IgD-negative memory B cell (primary cell): ENCODE measurements around the gene PTPN22. TPM values are rescaled to one million over a fixed set of nuclear protein-coding genes. Genes with fewer than 3 reads are reported as not detected.
A peak's percentile ranks its signal among the peaks of the same experiment; 100 is the strongest.

Source experiments
- H3K27ac Mint-ChIP-seq, 3 donors: one replicate each; pipeline ENCODE4 v1.8.0; 2020 to 2022; ENCODE audit warnings: mild to moderate bottlenecking in 3 of 3, mixed read lengths in 3 of 3, moderate library complexity in 1 of 3
- H3K27me3 Mint-ChIP-seq: one replicate; pipeline ENCODE4 v1.8.0; 2021; ENCODE audit warnings: mixed read lengths
- H3K36me3 Mint-ChIP-seq: one replicate; pipeline ENCODE4 v1.8.0; 2020; ENCODE audit warnings: mild to moderate bottlenecking, mixed read lengths
- H3K4me1 Mint-ChIP-seq, 3 donors: one replicate each; pipeline ENCODE4 v1.8.0; 2020 to 2022; ENCODE audit warnings: mixed read lengths in 3 of 3, mild to moderate bottlenecking in 1 of 3
- H3K4me3 Mint-ChIP-seq, 4 donors: one replicate each; pipeline ENCODE4 v1.8.0; 2020 to 2022; ENCODE audit warnings: mild to moderate bottlenecking in 4 of 4, mixed read lengths in 4 of 4, moderate library complexity in 3 of 4
- H3K9me3 Mint-ChIP-seq, 3 donors: one replicate each; pipeline ENCODE4 v1.8.0; 2020 to 2021; ENCODE audit warnings: mixed read lengths in 3 of 3, mild to moderate bottlenecking in 1 of 3
- polyA plus RNA-seq: library from polyadenylated mRNA; unstranded; fragments of 300-500 nt; fragmentation: Illumina TruSeq; gene quantifications from one replicate; pipeline ENCODE4 v1.2.3, GENCODE V29; 2021

The PTPN22 gene
- polyA plus RNA-seq, 1 donor from 2014 or later = 41.1 TPM

DNA sequence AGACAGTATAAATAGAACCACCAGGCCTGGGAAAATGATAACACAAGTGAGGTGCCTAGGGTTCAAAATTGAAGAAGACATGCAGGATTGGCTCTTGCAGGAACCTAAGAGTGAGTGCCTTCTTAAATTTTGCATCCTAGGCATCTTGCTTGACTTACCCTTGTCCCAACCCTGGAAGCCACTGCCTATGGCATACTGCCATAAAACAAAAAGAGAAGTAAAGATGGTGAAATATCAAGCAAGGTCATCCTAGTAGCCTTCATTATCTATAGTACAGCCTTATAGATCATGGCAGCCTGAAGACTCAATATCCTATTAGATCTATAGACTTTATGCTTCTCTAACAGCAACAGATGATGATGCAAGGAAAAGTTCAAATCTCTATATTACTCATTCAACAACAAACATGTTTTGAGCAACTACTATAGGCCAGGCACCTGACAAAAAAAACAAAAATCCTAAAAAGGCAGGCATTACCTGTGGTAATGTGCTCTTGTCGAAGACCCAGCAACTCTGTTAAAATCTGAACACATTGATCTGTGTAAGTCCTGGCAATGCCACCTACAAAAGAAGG lies 26.8 kb upstream of the PTPN22 start:
- H3K4me1 Mint-ChIP-seq = peaks cover 21 to 26% (median 23%) of the 10 kb centered on the region in 3 donors
- no peak overlapping the region for H3K27ac Mint-ChIP-seq
- no peaks in the 10 kb centered on the region for H3K9me3 Mint-ChIP-seq
- no peaks in the 10 kb centered on the region for H3K27me3 Mint-ChIP-seq
- no peak overlapping the region for H3K4me3 Mint-ChIP-seq
- H3K36me3 Mint-ChIP-seq = peaks cover 18% of the 10 kb centered on the region

DNA sequence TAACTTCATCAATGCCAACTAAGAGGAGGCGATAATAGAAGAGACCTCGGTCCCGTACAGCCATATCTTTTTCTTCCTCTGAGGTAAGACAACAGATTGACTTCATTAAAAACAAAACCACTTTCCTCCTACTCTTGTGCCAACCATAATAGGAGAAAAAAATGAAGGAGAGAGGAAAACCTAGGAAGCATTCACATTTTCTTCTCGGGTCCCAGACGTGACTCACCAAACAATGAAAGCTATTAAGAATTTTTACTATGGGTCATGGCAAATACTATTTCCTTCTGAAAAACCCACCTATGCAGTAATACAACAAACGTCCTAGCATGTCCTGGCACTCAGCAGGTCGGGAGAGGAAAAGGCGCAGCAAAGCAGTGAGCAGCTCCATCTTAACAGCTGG lies 24.4 kb upstream of the PTPN22 start:
- H3K4me1 Mint-ChIP-seq = peaks cover 3 to 12% (median 11%) of the 10 kb centered on the region in 3 donors
- peaks cover 13% of the 10 kb centered on the region for H3K36me3 Mint-ChIP-seq
- H3K27me3 Mint-ChIP-seq = no peaks in the 10 kb centered on the region
- H3K27ac Mint-ChIP-seq = peak overlapping the region in 1 of 3 donors; percentile 53
- H3K4me3 Mint-ChIP-seq = no peak overlapping the region
- no peaks in the 10 kb centered on the region for H3K9me3 Mint-ChIP-seq

DNA sequence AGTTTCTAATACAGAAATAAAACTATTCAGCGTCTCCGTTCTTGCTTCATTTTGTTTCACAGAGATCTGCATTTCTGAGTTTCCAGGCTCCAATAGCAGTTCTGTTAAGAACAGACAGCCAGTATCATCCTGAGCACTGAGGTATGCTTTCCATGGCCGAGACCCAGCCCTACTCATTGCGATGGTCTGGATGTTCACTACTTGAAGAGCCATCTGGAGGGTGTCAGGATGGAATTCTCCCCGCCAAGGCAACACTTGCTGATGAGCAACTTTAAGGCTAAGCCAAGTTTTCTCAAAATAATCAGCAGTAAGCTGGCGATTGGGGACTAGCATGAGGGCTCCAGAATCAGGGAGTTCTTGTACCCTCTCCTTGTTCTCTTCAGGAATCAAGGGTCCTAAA lies 23.6 kb upstream of the PTPN22 start:
- no peaks in the 10 kb centered on the region for H3K9me3 Mint-ChIP-seq
- H3K4me1 Mint-ChIP-seq = peaks cover 3 to 12% (median 9%) of the 10 kb centered on the region in 3 donors
- no peak overlapping the region for H3K27ac Mint-ChIP-seq
- no peaks in the 10 kb centered on the region for H3K27me3 Mint-ChIP-seq
- H3K4me3 Mint-ChIP-seq = no peak overlapping the region
- peaks cover 13% of the 10 kb centered on the region for H3K36me3 Mint-ChIP-seq

DNA sequence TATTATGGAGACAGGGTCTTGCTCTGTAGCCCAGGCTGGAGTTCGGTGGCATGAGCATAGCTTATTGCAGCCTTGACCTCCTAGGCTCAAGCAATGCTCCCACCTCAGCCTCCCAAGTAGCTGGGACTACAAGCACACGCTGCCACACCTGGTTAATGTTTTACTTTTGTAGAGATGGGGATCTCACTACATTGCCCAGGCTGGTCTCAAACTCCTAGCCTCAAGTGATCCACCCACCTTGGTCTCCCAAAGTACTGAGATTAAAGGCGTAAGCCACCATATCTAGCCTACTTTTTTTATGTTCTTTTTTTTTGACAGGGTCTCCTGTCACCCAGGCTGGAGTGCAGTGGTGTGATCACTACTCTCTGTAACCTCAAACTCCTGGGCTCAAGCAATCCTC lies 21.8 kb upstream of the PTPN22 start:
- Mint-ChIP-seq H3K9me3 (no peaks in the 10 kb centered on the region), H3K4me1 (peaks cover 0 to 6% (median 2%) of the 10 kb centered on the region in 3 donors), H3K4me3 (no peak overlapping the region), H3K27me3 (no peaks in the 10 kb centered on the region), H3K27ac (no peak overlapping the region), H3K36me3 (peaks cover 11% of the 10 kb centered on the region)

DNA sequence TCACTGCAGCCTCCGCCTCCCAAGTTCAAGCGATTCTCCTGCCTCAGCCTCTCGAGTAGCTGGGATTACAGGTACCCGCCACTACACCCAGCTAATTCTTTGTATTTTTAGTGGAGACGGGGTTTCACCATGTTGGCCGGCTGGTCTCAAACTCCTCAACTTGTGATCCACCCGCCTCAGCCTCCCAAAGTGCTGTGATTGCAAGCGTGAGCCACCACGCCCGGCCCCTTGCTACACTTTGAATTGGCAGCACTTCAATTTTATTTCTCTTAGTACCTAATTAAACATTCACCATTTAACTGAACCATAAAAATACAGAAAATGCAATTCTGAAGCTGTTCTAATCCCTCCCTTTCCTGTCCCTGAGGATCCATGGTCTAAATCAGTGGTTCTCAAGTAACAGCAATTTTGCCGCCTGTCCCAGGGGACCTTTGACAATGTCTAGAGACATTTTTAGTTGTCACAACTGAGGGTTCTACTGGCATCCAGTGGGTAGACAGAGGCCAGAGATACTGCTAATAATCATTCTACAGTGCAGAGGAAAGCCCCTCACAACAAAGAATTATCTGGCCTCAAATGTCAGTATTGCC lies 20.2 kb upstream of the PTPN22 start:
- H3K4me3 Mint-ChIP-seq = no peak overlapping the region
- H3K9me3 Mint-ChIP-seq = no peaks in the 10 kb centered on the region
- H3K27me3 Mint-ChIP-seq = no peaks in the 10 kb centered on the region
- peaks cover 0 to 1% (median 0%) of the 10 kb centered on the region in 3 donors for H3K4me1 Mint-ChIP-seq
- peaks cover 11% of the 10 kb centered on the region for H3K36me3 Mint-ChIP-seq
- peak overlapping the region in 1 of 3 donors; percentile 39 for H3K27ac Mint-ChIP-seq

DNA sequence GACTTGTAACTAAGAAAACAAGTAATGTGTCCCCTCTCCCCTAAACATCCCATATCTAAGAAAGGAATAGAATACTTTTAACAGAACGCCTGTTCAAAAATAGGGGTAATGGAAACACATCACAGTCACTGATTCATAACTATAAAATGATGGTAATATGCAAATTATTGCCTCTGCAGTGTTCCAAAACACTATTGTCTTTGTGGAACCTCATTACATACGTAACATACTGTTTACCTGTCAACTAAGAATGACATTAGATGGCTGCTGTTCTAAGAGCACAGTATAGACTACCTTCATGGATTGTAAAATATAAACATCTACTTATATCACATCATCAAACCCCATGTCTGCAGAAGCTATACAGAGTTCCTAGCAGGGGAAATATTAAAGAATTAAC lies 19.3 kb upstream of the PTPN22 start:
- no peaks in the 10 kb centered on the region for H3K27me3 Mint-ChIP-seq
- H3K4me1 Mint-ChIP-seq = peaks cover 0 to 1% (median 0%) of the 10 kb centered on the region in 3 donors
- H3K36me3 Mint-ChIP-seq = peaks cover 8% of the 10 kb centered on the region
- H3K27ac Mint-ChIP-seq = no peak overlapping the region
- no peak overlapping the region for H3K4me3 Mint-ChIP-seq
- H3K9me3 Mint-ChIP-seq = no peaks in the 10 kb centered on the region

DNA sequence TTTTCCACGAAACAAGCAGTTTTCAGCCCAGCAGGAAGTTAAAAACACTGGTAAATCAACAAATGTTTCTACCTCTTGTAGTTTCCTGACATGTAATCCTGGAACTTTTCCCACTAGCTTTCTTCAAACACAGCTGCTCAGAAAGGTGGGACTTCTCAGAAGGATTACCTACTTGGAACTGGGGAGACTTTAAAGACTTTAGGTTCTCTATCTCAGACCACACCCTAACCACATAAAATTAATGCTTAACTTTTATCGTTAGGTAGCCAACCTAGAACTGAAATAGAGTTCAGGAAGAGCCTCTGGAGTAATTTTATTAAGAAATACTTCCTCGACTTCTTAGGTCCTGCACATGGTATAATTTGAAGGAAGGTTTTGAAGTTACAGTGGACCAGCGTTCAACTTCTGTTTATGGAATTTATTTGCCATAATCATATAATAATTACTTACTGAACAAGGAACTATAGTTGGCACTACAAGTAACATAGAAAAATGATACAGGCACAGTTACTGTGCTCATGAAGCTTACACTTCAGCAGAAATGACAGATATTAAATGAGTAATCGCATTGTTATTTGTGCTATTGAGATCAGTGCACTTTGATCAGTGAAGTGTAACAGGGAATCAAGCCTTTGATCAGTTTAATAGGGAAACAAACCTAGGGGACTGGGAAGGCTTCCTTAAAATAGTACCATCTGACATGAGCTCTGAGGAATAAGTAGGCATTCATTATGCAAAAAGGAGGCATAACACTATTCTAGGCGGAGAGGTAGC lies 16.1 kb upstream of the PTPN22 start, which contains the start of gene BCL2L15:
BCL2L15 (minus strand) TSS at position 180 of the 774 bp plus-strand sequence. CDS start 206 bp downstream, outside the sequence.
- H3K27ac Mint-ChIP-seq = no peak within 1 kb of the TSS
- peaks cover 4% of the 10 kb centered on the region for H3K36me3 Mint-ChIP-seq
- no peaks in the 10 kb centered on the region for H3K9me3 Mint-ChIP-seq
- H3K27me3 Mint-ChIP-seq = no peaks in the 10 kb centered on the region
- H3K4me1 Mint-ChIP-seq = peaks cover 0 to 4% (median 0%) of the 10 kb centered on the region in 3 donors
- no peak within 1 kb of the TSS for H3K4me3 Mint-ChIP-seq

DNA sequence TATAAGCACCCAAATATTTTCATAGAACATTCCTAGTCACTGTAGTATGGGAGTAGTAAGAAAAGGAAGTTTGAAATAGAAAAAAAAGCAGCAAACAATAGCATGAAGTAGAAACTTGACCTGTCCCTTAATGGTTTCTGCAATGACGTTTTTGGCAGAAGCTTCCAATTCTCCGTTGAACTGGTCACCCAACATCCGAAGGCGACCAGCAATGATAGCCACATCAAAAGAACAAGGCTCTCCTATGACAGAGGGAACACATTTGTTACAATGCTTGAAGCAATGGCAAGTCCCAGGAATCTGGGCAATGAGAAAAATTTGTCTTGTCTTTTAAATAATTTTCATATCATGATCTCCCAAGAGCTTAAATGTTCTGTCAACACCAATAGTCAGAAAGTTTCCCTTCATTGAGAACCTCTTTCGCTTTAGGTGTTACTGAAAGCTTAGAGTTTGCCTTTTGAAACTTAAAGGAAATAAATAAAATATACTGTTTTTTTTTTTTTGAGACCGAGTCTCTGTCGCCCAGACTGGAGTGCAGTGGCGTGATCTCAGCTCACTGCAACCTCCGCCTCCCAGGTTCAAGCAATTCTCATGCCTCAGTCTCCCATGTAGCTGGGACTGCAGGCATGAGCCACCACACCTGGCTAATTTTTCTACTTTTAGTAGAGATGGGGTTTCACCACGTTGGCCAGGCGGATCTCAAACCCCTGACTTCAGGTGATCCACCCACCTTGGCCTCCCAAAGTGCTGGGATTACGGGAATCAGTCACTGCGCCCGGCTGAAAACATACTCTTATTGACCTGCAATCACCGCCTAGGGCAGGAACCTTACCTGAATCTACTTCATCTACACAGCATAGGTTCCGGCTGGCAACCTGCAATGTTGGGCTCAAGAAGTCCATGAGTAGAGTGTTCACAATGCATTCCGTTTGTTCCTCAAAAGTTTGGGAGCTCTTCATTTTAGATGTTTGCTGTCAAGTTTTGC lies 15.2 kb upstream of the PTPN22 start:
- peaks cover 4% of the 10 kb centered on the region for H3K36me3 Mint-ChIP-seq
- no peak overlapping the region for H3K27ac Mint-ChIP-seq
- peaks cover 0 to 2% (median 0%) of the 10 kb centered on the region in 3 donors for H3K4me1 Mint-ChIP-seq
- H3K4me3 Mint-ChIP-seq = no peak overlapping the region
- H3K9me3 Mint-ChIP-seq = no peaks in the 10 kb centered on the region
- no peaks in the 10 kb centered on the region for H3K27me3 Mint-ChIP-seq

DNA sequence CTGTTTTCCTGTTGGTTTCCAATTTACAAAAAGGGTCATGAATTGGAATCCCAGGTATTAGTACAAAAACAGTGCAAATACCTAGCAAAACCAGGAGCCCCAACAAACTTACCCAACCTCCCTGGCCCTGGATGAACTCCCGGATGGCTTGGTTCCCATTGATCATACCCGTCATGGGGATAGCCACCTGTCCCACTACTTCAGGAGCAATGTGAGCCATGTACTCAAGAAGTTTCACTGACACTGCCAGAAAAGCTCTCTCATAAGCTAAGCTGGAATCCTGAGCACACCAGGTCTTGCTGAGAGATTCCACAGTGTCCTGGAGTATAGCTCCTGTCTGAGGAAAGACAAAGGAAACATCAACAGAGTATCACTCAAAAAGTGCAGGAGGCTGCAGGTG lies 10.1 kb upstream of the PTPN22 start:
- Mint-ChIP-seq H3K4me3 (no peak overlapping the region), H3K27me3 (no peaks in the 10 kb centered on the region), H3K9me3 (peaks cover 0 to 2% (median 0%) of the 10 kb centered on the region in 3 donors), H3K4me1 (peaks cover 0 to 13% (median 2%) of the 10 kb centered on the region in 3 donors), H3K27ac (no peak overlapping the region), H3K36me3 (peaks cover 9% of the 10 kb centered on the region)

DNA sequence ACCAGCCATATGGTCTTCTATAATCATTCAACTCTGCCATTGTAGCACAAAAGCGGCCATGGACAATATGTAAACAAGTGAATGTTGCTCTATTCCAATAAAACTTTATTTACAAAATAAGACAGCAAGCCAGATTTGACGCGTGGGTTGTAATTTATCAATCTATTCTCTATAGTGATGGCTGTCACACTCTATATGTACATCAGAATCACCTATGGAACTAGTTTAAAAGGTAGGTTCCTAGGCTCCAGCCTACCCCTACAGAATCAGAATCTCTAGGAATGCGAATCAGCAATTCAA lies 8.2 kb upstream of the PTPN22 start:
- no peaks in the 10 kb centered on the region for H3K27me3 Mint-ChIP-seq
- no peak overlapping the region for H3K4me3 Mint-ChIP-seq
- peaks cover 9% of the 10 kb centered on the region for H3K36me3 Mint-ChIP-seq
- no peak overlapping the region for H3K27ac Mint-ChIP-seq
- peaks cover under 1 to 18% (median 3%) of the 10 kb centered on the region in 3 donors for H3K4me1 Mint-ChIP-seq
- peaks cover 0 to 2% (median 0%) of the 10 kb centered on the region in 3 donors for H3K9me3 Mint-ChIP-seq

DNA sequence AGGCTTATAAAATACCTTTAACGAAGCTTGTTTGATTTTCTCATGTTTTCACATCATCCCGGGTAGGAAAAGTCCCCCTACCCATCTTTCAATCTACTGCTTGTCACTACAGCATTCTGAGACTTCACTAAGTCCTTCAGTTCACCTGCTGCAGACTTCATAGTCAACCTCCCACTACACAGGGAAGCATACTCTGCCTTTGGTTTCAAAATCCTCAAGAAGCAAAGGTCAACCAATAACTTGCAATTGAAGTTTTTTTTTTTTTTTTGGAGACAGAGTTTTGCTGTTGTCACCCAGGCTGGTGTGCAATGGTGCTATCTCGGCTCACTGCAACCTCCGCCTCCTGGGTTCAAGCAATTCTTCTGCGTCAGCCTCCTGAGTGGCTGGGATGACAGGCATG lies 4.7 kb upstream of the PTPN22 start:
- no peaks in the 10 kb centered on the region for H3K27me3 Mint-ChIP-seq
- peaks cover 24 to 34% (median 25%) of the 10 kb centered on the region in 3 donors for H3K4me1 Mint-ChIP-seq
- peak overlapping the region in 1 of 3 donors; percentile 40 for H3K27ac Mint-ChIP-seq
- peaks cover 7% of the 10 kb centered on the region for H3K36me3 Mint-ChIP-seq
- no peak overlapping the region for H3K4me3 Mint-ChIP-seq
- peaks cover 0 to 2% (median 0%) of the 10 kb centered on the region in 3 donors for H3K9me3 Mint-ChIP-seq

DNA sequence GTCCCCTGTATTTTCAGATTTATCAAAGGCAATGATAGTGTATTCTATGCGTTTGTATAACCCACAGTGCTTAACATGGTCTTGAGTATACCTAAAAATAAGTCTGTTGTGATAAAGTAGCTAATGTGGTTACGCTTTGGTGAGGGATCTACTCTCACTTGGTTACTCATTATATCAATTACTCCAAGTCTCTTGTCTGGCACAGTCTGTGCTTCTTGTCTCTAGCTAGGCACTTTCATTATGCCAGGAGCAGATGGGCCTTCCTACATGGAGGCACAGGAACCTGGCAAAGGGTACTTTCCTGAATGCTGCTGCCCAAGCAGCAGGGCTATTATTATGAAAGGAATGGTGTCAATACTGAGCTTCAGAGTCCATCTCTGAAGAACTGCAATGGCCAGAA lies 4.2 kb upstream of the PTPN22 start:
- H3K4me1 Mint-ChIP-seq = peaks cover 25 to 34% (median 26%) of the 10 kb centered on the region in 3 donors
- peaks cover 0 to 2% (median 0%) of the 10 kb centered on the region in 3 donors for H3K9me3 Mint-ChIP-seq
- peak overlapping the region in 1 of 4 donors; percentile 14 for H3K4me3 Mint-ChIP-seq
- peaks cover 3% of the 10 kb centered on the region for H3K36me3 Mint-ChIP-seq
- no peaks in the 10 kb centered on the region for H3K27me3 Mint-ChIP-seq
- peak overlapping the region in 1 of 3 donors; percentile 40 for H3K27ac Mint-ChIP-seq

DNA sequence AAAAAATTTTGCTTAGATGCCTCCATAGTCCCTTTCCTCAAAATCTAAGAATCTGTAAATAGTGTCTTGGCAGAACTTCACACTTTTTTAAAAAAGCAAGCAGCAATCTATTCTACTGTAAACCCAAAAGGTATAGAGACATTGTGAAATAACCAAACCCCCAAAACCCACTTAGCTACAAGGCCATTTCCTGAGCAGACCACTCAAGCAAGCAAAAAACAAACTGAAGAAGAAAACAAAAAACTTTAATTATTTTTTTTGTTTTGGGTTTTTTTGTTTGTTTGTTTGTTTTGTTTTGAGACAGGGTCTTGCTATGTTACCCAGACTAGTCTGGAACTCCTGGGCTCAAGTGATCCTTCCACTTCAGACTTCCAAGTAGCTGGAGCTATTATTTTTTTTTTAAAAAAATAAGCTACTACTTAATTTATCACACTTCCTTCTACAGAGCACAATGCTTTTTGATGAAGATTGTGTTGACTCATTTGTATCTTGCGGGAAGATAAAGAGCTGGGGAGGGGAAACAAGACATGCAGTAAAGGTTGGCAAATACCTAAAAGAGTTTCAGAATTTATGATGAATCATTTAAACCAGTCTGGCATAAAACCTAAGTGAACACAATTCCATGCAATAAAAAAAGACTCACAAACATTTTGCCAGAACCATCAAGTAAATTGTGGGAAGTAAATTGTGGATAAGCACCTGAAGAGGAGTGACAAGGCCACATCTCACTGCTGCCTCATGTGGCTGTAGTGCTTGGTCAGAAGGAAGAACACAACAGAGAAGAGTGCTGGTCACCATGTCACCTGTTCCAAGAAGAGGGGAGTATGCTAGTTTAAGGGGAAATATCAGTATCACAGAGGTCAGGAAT lies 2.7 kb upstream of the PTPN22 start:
- H3K27ac Mint-ChIP-seq = peak overlapping the region in 2 of 3 donors; percentile 63 to 79
- H3K36me3 Mint-ChIP-seq = peaks cover 4% of the 10 kb centered on the region
- peak overlapping the region in 2 of 4 donors; percentile 18 to 39 for H3K4me3 Mint-ChIP-seq
- H3K9me3 Mint-ChIP-seq = peaks cover 0 to 2% (median 0%) of the 10 kb centered on the region in 3 donors
- H3K27me3 Mint-ChIP-seq = no peaks in the 10 kb centered on the region
- peaks cover 35 to 42% (median 36%) of the 10 kb centered on the region in 3 donors for H3K4me1 Mint-ChIP-seq
